Activated CD4-positive, CD25-positive, alpha-beta regulatory T cell treated with anti-CD3 and anti-CD28 coated beads, Interleukin-2, amount 50 U/mL, for 24 hours (primary cell): ENCODE data around the gene VAC14.
"Not testable (repeated sequence)": the region's sequence is repeated elsewhere in the genome, so short reads cannot be mapped to it uniquely, and the experiment has no call there.

Experiments used
- ATAC-seq, 2 donors: fragments of 150-1000 bp; cut with Tn5 transposase; one replicate each; pipeline ENCODE4 v1.10.0; 2021; ENCODE audit warnings: mild to moderate bottlenecking in 1 of 2, moderate library complexity in 1 of 2

VAC14 gene

GRCh38 chr16:70800781-70801480 lies at the start of gene VAC14:
Gene VAC14, minus strand, starts transcription at chr16:70801158. Its CDS starts 258 bp downstream, at chr16:70800900.
- ATAC-seq, result peak; percentile 92 to 94

GRCh38 chr16:70823498-70824118 lies 22.6 kb upstream of the VAC14 start:
- ATAC-seq, result not testable (repeated sequence)

GRCh38 chr16:70822734-70823133 lies 21.8 kb upstream of the VAC14 start:
- not testable (repeated sequence) for ATAC-seq

- not testable (repeated sequence) for ATAC-seq
These were observed 17.1 kb upstream of the VAC14 start for GRCh38 chr16:70818088-70818487.

- ATAC-seq, result peak; percentile 23 to 34
These were observed 8.6 kb upstream of the VAC14 start for GRCh38 chr16:70809392-70810060.

GRCh38 chr16:70808371-70808770 lies 7.4 kb upstream of the VAC14 start:
- no peak for ATAC-seq

GRCh38 chr16:70805787-70806186 lies 4.8 kb upstream of the VAC14 start:
- ATAC-seq, result no peak

GRCh38 chr16:70805380-70805779 lies 4.4 kb upstream of the VAC14 start:
- ATAC-seq, result no peak

- ATAC-seq, result no peak
These were observed 3.8 kb upstream of the VAC14 start for GRCh38 chr16:70804734-70805169.

- ATAC-seq, result no peak
These were observed 3.3 kb upstream of the VAC14 start for GRCh38 chr16:70804153-70804733.

GRCh38 chr16:70803319-70803718 lies 2.4 kb upstream of the VAC14 start:
- no peak for ATAC-seq

GRCh38 chr16:70801611-70802010 lies 653 bp upstream of the VAC14 start:
- ATAC-seq, result no peak

- ATAC-seq, result peak in 1 of 2 donors; percentile 2
These were observed 647 bp downstream of the VAC14 start for GRCh38 chr16:70800311-70800710.

- ATAC-seq, result no peak
These were observed 4.7 kb downstream of the VAC14 start for GRCh38 chr16:70796301-70796700.

GRCh38 chr16:70795296-70795912 lies 5.6 kb downstream of the VAC14 start:
- ATAC-seq, result no peak

GRCh38 chr16:70793851-70794502 lies 7.0 kb downstream of the VAC14 start:
- ATAC-seq, result no peak

- no peak for ATAC-seq
These were observed 10.1 kb downstream of the VAC14 start for GRCh38 chr16:70790815-70791214.

GRCh38 chr16:70789595-70790447 lies 11.1 kb downstream of the VAC14 start:
- ATAC-seq, result no peak

- no peak for ATAC-seq
These were observed 12.0 kb downstream of the VAC14 start for GRCh38 chr16:70788668-70789594.
